Fibroblast of pulmonary artery (primary cell): ENCODE results near the gene PRRC2C.

Source experiments
- DNase-seq: peaks from one replicate; pipeline ENCODE4 v3.0.0-alpha.2; 2010; ENCODE audit warnings: low read depth
- H3K4me3 ChIP-seq: replicated peaks from 2 replicates; pipeline ENCODE4 v1.5.1; 2011; ENCODE audit warnings: low read depth, mild to moderate bottlenecking, control low read depth, low read length, moderate library complexity
- TF ChIP-seq, protein P1 (sequence below): IDR thresholded peaks from 2 replicates; pipeline ENCODE4 v1.5.1; 2011; ENCODE audit warnings: mild to moderate bottlenecking, control low read depth, low read length, inconsistent platforms; ENCODE audit errors: missing control alignments

Gene PRRC2C

DNA sequence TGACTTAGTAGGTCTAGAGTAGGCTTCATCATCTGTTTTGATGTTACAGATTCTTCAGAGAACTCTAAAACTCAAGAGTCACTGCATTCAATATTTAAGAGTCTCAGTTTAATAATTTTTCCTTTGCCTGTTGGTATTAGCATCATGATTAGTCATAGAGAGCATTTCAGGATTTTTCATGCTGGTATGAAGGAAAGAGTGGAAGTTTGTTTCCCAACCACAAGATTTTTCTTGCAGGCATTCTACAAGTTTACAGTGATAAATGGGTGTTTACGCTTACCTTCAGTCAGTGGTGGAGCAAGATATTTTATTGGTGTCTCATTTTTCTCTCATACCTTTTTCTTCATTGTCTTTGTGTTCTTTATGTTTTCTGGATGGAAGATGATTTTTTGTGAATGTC lies 78.3 kb downstream of the PRRC2C start:
- peak; percentile 16 for DNase-seq
- no peak overlapping the region for H3K4me3 ChIP-seq
- TF ChIP-seq, protein P1, sequence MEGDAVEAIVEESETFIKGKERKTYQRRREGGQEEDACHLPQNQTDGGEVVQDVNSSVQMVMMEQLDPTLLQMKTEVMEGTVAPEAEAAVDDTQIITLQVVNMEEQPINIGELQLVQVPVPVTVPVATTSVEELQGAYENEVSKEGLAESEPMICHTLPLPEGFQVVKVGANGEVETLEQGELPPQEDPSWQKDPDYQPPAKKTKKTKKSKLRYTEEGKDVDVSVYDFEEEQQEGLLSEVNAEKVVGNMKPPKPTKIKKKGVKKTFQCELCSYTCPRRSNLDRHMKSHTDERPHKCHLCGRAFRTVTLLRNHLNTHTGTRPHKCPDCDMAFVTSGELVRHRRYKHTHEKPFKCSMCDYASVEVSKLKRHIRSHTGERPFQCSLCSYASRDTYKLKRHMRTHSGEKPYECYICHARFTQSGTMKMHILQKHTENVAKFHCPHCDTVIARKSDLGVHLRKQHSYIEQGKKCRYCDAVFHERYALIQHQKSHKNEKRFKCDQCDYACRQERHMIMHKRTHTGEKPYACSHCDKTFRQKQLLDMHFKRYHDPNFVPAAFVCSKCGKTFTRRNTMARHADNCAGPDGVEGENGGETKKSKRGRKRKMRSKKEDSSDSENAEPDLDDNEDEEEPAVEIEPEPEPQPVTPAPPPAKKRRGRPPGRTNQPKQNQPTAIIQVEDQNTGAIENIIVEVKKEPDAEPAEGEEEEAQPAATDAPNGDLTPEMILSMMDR = no peak

DNA sequence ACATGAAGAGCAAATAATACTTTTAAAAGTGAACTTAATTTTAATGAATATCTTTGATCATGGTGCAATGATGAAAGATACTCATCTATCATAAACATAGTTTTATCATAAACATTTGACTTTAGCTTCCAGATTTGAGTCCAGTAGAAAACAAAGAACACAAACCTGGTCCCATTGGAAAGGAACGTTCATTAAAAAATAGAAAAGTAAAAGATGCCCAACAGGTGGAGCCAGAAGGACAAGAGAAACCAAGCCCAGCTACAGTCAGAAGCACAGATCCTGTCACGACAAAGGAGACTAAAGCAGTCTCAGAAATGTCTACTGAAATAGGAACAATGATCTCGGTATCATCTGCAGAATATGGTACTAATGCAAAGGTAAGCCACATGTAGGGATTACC lies 81.1 kb downstream of the PRRC2C start:
- TF ChIP-seq, protein P1 = peak; percentile 14
- no peak overlapping the region for H3K4me3 ChIP-seq
- peak; percentile 11 for DNase-seq

DNA sequence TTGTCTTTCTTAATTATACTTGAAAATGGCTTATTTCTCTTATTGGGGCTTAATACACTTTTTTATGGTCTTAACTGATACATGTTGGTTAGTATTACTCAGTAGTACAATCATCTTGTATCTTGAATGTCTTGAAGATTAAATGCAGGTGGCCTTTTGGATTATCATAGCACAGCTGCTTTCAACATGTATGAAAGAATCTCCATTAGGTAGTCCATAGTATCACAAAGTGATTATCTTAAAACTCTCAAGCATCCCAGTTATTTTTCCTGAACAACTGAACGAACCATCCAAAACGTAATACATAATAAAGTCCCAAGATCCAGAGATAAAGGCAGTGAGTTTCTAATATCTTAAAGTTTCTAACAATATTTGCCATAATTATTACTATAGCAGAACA lies 85.0 kb downstream of the PRRC2C start:
- H3K4me3 ChIP-seq = no peak overlapping the region
- no peak for DNase-seq
- TF ChIP-seq, protein P1 = no peak

DNA sequence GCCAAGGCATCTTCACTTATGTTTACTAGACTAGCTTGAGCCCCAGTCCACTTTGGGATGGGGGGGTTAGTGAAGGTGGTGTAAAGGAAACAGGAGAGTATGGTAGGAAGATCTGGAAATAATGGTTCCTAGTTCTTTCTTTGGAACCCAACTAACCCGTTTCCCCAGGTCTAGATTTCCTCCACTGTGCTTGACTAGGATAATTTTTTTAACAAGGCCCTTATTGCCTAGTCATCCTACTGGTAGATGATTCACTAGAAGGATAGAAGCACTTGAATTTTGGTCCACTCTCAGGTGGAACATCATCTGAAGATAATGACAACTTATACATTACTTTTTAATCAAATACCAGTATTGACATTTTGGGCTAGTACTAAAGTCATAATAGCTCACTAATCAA lies 90.8 kb downstream of the PRRC2C start:
- TF ChIP-seq, protein P1 = no peak
- no peak for DNase-seq
- no peak overlapping the region for H3K4me3 ChIP-seq

DNA sequence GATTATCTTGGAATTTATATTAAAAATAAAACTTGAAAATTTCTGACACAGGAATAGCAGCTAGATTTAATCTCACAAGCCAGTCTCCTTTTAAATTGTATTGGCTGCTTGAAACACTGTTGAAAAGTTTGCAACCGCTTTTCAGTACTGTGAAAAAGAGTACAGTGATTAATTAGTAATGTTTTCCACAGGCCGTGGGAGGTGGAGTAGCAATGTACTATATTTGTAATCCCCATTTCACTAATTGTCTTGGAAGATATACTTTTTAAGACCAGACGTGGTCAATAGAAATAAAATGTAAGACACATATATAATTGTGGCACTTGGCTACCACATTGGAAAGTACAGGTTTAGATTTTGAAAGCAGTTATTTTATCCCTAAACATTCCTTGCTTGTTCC lies 95.9 kb downstream of the PRRC2C start:
- no peak for DNase-seq

DNA sequence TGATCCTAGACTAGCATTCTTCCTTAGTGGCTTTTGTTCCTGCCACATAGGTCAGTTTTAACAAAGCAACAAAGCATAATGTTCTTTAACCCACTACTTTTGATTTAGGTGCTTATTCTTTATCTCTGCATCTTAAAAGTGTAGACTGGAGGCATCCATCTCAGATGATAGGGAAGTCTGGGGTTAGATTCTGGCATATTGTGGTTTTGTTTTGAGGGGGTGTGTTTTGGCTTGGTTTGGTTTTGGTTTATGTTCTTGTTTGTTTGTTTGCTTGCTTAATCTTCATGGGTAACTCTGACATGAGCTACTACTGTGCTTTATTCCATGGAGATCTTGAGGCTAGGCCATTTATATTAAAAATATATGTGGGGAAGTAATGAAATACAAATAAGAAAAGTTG lies 96.4 kb downstream of the PRRC2C start:
- no peak overlapping the region for H3K4me3 ChIP-seq
- TF ChIP-seq, protein P1 = no peak
- no peak for DNase-seq

More for the DNA sequence above, 95.9 kb downstream of the PRRC2C start:
- TF ChIP-seq, protein P1 = no peak
- H3K4me3 ChIP-seq = no peak overlapping the region

DNA sequence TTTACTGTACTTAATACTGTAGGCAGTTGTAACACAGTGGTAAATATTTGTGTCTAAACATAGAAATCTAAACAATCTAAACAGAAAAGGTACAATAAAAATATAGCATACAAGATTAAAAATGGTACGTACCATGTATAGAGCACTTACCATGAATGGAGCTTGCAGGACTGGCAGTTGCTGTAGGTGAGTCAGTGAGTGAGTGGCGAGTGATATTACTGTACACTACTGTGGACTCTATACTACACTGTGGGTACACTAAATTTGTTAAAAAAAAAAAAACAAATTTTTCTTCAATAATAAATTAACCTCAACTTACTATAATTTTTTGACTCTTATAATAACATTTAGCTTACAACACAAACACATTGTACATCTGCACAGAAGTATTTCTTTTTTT lies 97.3 kb downstream of the PRRC2C start:
- no peak for DNase-seq
- TF ChIP-seq, protein P1 = no peak
- H3K4me3 ChIP-seq = no peak overlapping the region
